CD4-positive, alpha-beta T cell treated with Interleukin-4 for 1 hour (primary cell): ENCODE results near the gene PCDHGA12.
A peak's percentile ranks its signal among the peaks of the same experiment; 100 is the strongest.
"Not testable (repeated sequence)": the region's sequence is repeated elsewhere in the genome, so short reads cannot be mapped to it uniquely, and the experiment has no call there.

Experiments
- DNase-seq, 2 donors: peaks; one replicate each; pipeline ENCODE4 v3.0.0-alpha.2; 2020 to 2022

The PCDHGA12 gene

GRCh38 chr5:141430332-141431113 lies at the start of gene PCDHGA12:
Gene PCDHGA12 (plus strand): TSS chr5:141430507. CDS start chr5:141430760, 253 bp downstream.
- peak; percentile 27 to 42 for DNase-seq

GRCh38 chr5:141382469-141383294 lies 47.6 kb upstream of the PCDHGA12 start, which contains the start of gene PCDHGA7:
Gene PCDHGA7 (plus strand): TSS chr5:141382742. CDS start chr5:141382900, 158 bp downstream.
- peak in 1 of 2 donors; percentile 13 for DNase-seq

GRCh38 chr5:141383345-141383744 lies 47.0 kb upstream of the PCDHGA12 start:
- DNase-seq = no peak

GRCh38 chr5:141384471-141385267 lies 45.6 kb upstream of the PCDHGA12 start:
- DNase-seq = no peak

GRCh38 chr5:141387557-141388311 lies 42.6 kb upstream of the PCDHGA12 start, which contains the start of gene PCDHGB4:
Gene PCDHGB4 (plus strand): TSS chr5:141387698. CDS start chr5:141387885, 187 bp downstream.
- peak in 1 of 2 donors; percentile 28 for DNase-seq

- no peak for DNase-seq
Observed at GRCh38 chr5:141388661-141389060, 41.6 kb upstream of the PCDHGA12 start.

GRCh38 chr5:141389153-141390042 lies 40.9 kb upstream of the PCDHGA12 start:
- no peak for DNase-seq

GRCh38 chr5:141392429-141393198 lies 37.7 kb upstream of the PCDHGA12 start, which contains the start of gene PCDHGA8:
Gene PCDHGA8 (plus strand): TSS chr5:141392633. CDS start chr5:141392814, 181 bp downstream.
- no peak for DNase-seq

GRCh38 chr5:141393267-141393666 lies 37.0 kb upstream of the PCDHGA12 start:
- DNase-seq = no peak

GRCh38 chr5:141394401-141395187 lies 35.7 kb upstream of the PCDHGA12 start:
- DNase-seq = not testable (repeated sequence)

- peak; percentile 39 to 41 for DNase-seq
Observed at GRCh38 chr5:141397756-141398551, 32.4 kb upstream of the PCDHGA12 start, which contains the start of gene PCDHGB5. Gene PCDHGB5 (plus strand): TSS chr5:141397947. CDS start chr5:141398128, 181 bp downstream.

- no peak for DNase-seq
Observed at GRCh38 chr5:141398608-141399007, 31.7 kb upstream of the PCDHGA12 start.

- DNase-seq = no peak
Observed at GRCh38 chr5:141399555-141400258, 30.6 kb upstream of the PCDHGA12 start.

- peak in 1 of 2 donors; percentile 19 for DNase-seq
Observed at GRCh38 chr5:141402553-141403243, 27.6 kb upstream of the PCDHGA12 start, which contains the start of gene PCDHGA9. Gene PCDHGA9 (plus strand): TSS chr5:141402778. CDS start chr5:141402953, 175 bp downstream.

GRCh38 chr5:141403387-141403786 lies 26.9 kb upstream of the PCDHGA12 start:
- DNase-seq = no peak

GRCh38 chr5:141407790-141408505 lies 22.4 kb upstream of the PCDHGA12 start, which contains the start of gene PCDHGB6:
Gene PCDHGB6 (plus strand): TSS chr5:141408021. CDS start chr5:141408203, 182 bp downstream.
- peak; percentile 27 to 44 for DNase-seq
